Cardiac muscle cell (in vitro differentiated cells and primary cell): ENCODE results near the gene ADGB. TPM values are rescaled to one million over a fixed set of nuclear protein-coding genes. Genes with fewer than 3 reads are reported as not detected.
A peak's percentile ranks its signal among the peaks of the same experiment; 100 is the strongest.

Source experiments
- DNase-seq, 2 donors: peaks; one replicate each; pipeline versions ENCODE4 v3.0.0 to v3.0.0-alpha.2; 2010 to 2017; ENCODE audit warnings: low read depth in 1 of 2, low spot score in 1 of 2
- H3K27ac ChIP-seq: fragments of 200-600 bp; sonication (generic); 2 replicates; pipeline ENCODE4 v1.5.1; 2016
- H3K27me3 ChIP-seq: fragments of 200-600 bp; sonication (generic); 2 replicates; pipeline ENCODE4 v1.6.0; 2016; ENCODE audit warnings: control low read depth
- H3K36me3 ChIP-seq: fragments of 200-600 bp; sonication (generic); 2 replicates; pipeline ENCODE4 v1.5.1; 2016; ENCODE audit warnings: control low read depth
- H3K4me1 ChIP-seq: fragments of 200-600 bp; sonication (generic); 2 replicates; pipeline ENCODE4 v1.8.1; 2017; ENCODE audit warnings: low read depth, mild to moderate bottlenecking, mixed run types
- H3K4me3 ChIP-seq: fragments of 200-600 bp; sonication (generic); 2 replicates; pipeline ENCODE4 v1.5.1; 2016; ENCODE audit warnings: mild to moderate bottlenecking
- H3K9me3 ChIP-seq: fragments of 200-600 bp; sonication (generic); 2 replicates; pipeline ENCODE4 v1.5.1; 2017; ENCODE audit warnings: low read depth, mild to moderate bottlenecking, control low read depth
- CTCF ChIP-seq: IDR thresholded peaks from 2 replicates; pipeline ENCODE4 v1.5.1; 2012; ENCODE audit warnings: low read depth, mild to moderate bottlenecking, low read length
- polyA plus RNA-seq: library from polyadenylated mRNA; unstranded; fragments of >200 nt; fragmentation: Nextera tagmentation; extraction: Ambion mirVana; gene quantifications from 2 replicates; pipeline ENCODE4 v1.2.1, GENCODE V29; 2016
- total RNA-seq: library from RNA; depleted of rRNA; stranded (reverse); fragments of >200 nt; gene quantifications from 2 replicates; pipeline ENCODE4 v1.2.3, GENCODE V29; 2016

Gene ADGB
- total and polyA plus RNA-seq, 2 experiments from 2014 or later: not detected

DNA sequence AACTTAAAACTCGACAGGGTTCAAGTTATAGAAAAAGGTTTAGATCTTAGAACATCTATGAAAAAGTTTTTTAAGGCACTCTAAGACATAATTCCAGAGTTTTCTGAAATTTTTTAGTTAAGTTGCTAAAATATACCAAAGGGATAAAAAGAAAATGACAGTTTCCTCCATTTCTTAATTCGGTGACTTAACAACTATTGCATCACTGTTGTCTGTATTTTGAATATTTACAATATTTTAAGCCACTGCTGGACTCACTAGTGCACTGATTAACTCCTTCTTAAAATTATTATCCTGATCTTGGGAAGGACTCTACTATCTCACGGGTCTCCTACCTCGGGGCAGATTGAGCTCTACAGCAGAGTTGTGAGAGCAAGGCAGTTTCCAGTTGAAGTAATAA is 91.0 kb downstream of the ADGB start:
- H3K4me1 ChIP-seq: no peaks in the 10 kb centered on the region
- H3K36me3 ChIP-seq: no peaks in the 10 kb centered on the region
- TF ChIP-seq CTCF: no peak
- H3K27me3 ChIP-seq: no peaks in the 10 kb centered on the region
- no peak overlapping the region for H3K27ac ChIP-seq
- no peaks in the 10 kb centered on the region for H3K9me3 ChIP-seq
- no peak overlapping the region for H3K4me3 ChIP-seq
- no peak for DNase-seq

DNA sequence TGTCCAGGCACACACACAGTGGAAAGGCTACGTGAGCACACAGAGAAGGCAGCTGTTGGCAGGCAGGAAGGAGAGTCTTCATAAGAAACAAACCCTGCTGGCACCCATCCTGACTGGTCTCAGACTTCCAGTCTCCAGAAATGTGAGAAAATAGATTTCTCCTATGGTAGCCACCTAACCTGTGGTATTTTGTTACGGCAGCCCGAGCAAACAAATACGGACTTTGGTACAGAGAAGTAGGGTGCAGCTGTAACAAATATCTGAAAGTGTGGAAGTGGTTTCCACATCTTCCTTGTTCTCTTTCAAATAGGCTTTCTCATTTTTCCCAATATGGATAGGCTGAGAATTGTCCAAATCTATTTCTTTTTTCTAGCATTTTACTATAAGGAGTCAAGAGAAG is 94.6 kb downstream of the ADGB start:
- no peaks in the 10 kb centered on the region for H3K4me1 ChIP-seq
- no peak for TF ChIP-seq CTCF
- no peaks in the 10 kb centered on the region for H3K36me3 ChIP-seq
- no peaks in the 10 kb centered on the region for H3K9me3 ChIP-seq
- no peak overlapping the region for H3K4me3 ChIP-seq
- no peaks in the 10 kb centered on the region for H3K27me3 ChIP-seq
- H3K27ac ChIP-seq: no peak overlapping the region
- no peak for DNase-seq

DNA sequence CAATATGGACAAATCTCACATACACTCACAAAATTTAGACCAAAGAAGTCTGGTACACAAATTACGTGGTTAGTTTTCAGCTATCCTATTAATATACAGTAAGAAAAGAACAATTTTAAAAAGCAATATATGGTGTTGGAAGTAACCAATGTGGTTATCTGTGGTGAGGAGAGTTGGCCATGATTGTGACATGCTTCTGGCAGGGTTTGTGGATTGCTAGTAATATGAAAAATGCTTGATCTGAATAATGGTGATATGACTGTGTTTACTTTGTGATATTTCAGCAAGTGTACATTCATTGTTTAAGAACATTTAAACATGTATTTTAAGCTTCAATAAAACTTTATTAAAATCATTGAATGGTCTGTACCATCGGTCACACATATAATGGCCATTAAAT is 99.1 kb downstream of the ADGB start:
- peak in 1 of 2 donors; percentile 72 for DNase-seq
- TF ChIP-seq CTCF: no peak
- Histone ChIP-seq H3K27me3 (no peaks in the 10 kb centered on the region), H3K27ac (no peak overlapping the region), H3K4me1 (peaks cover 3% of the 10 kb centered on the region), H3K9me3 (no peaks in the 10 kb centered on the region), H3K4me3 (no peak overlapping the region), H3K36me3 (no peaks in the 10 kb centered on the region)

DNA sequence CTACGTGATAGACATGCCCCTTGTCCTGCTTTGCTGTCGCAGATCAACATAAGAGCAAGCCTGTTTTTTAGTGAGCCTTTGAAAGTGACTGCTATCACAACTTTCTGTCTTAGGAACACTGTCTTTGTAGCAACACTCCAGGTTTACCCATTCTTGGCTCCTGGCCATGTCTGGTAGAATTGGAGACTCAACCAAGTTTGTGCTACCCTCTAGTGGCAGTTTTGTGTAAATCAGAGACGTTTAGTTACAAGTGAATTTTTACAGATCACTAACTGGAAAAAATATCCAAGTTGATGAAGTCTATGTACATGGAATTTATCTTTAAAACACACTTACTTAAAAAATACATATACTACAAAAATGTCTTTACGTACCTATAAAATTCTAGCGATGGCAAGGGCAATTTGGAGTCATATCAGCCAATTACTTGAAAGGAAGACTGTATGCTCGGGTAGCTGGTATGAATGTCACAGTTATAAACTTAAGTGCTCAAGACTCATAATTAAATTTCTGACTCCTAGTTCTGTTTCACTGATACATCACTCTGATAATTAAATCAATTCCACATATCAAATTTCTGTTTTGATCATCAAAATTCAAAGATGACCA is 101.4 kb downstream of the ADGB start:
- Histone ChIP-seq H3K27me3 (no peaks in the 10 kb centered on the region), H3K36me3 (no peaks in the 10 kb centered on the region), H3K4me1 (peaks cover 3% of the 10 kb centered on the region), H3K27ac (no peak overlapping the region), H3K9me3 (no peaks in the 10 kb centered on the region), H3K4me3 (no peak overlapping the region)
- peak; percentile 72 for TF ChIP-seq CTCF
- peak; percentile 91 to 94 for DNase-seq

DNA sequence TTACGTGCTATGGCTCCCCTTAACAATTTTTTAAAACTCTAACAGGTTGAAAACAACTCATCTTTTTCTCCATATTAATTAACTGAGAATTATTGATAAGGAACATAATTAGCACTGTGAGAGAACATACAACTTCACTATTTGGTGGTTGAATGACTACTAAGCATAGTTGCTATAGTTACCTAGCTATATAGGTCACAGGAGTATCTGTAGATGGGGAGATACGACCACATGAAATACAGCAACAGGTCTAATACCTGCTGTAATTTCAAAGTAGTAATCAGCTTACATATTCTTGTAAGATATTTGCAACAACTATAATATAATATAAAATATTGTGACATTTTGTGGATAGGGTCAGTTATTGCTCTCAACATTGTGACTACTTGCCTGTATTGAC is 102.9 kb downstream of the ADGB start:
- Histone ChIP-seq H3K4me3 (no peak overlapping the region), H3K4me1 (peaks cover 3% of the 10 kb centered on the region), H3K36me3 (no peaks in the 10 kb centered on the region), H3K9me3 (no peaks in the 10 kb centered on the region), H3K27ac (no peak overlapping the region), H3K27me3 (no peaks in the 10 kb centered on the region)
- no peak for DNase-seq
- no peak for TF ChIP-seq CTCF
